K562 (cell line): ENCODE measurements around the gene POLD1. TPM values are rescaled to one million over a fixed set of nuclear protein-coding genes. Genes with fewer than 3 reads are reported as not detected.

Source experiments
- BACH1 ChIP-seq: fragments of 200-800 bp; sonication (Bioruptor generic); IDR thresholded peaks from 2 replicates; pipeline ENCODE4 v1.6.1; 2016; ENCODE audit warnings: missing genetic modification characterization, missing compliant biosample characterization
- BMI1 ChIP-seq: fragments of 150-350 bp; IDR thresholded peaks from 2 replicates; pipeline ENCODE4 v1.6.1; 2014; ENCODE audit warnings: low read length
- CHCHD3 ChIP-seq: fragments of 250-450 bp; sonication (Bioruptor Pico); IDR thresholded peaks from 2 replicates; pipeline ENCODE4 v2.1.2; 2022; ENCODE audit warnings: mild to moderate bottlenecking
- ETV5 ChIP-seq: sonication (generic); formaldehyde crosslinking; IDR thresholded peaks from 2 replicates; pipeline ENCODE4 v1.4.0; 2020; ENCODE audit warnings: low read depth, mild to moderate bottlenecking, missing genetic modification reagents
- FOXA3 ChIP-seq, 2 experiments: fragments of 450-650 bp in 1 of 2; sonication (generic) in 1 of 2; formaldehyde crosslinking; IDR thresholded peaks in 1 of 2; conservative IDR thresholded peaks in 1 of 2; 2 replicates each; pipeline versions ENCODE4 v1.4.0 to v1.8.0; 2020 to 2022; ENCODE audit warnings: mild to moderate bottlenecking in 2 of 2, missing genetic modification reagents in 1 of 2
- FOXM1 ChIP-seq, 2 experiments: fragments of 450-650 bp in 1 of 2; sonication (generic) in 1 of 2; formaldehyde crosslinking in 1 of 2; IDR thresholded peaks; 2 replicates each; pipeline versions ENCODE4 v1.6.1 to v1.9.0; 2017 to 2022; ENCODE audit warnings: low read depth in 2 of 2, mild to moderate bottlenecking in 2 of 2, missing genetic modification reagents in 1 of 2, moderate library complexity in 1 of 2
- GATAD2B ChIP-seq: fragments of 450-650 bp; IDR thresholded peaks from 2 replicates; pipeline ENCODE4 v1.6.1; 2017; ENCODE audit warnings: mild to moderate bottlenecking, borderline replicate concordance
- HIVEP1 ChIP-seq: fragments of 250-450 bp; sonication (Bioruptor Pico); IDR thresholded peaks from 2 replicates; pipeline ENCODE4 v1.4.0; 2020; ENCODE audit warnings: mild to moderate bottlenecking
- KAT7 ChIP-seq: sonication (generic); formaldehyde crosslinking; IDR thresholded peaks from 2 replicates; pipeline ENCODE4 v1.8.0; 2022; ENCODE audit warnings: missing genetic modification reagents, mild to moderate bottlenecking, borderline replicate concordance
- KDM1A ChIP-seq, 2 experiments: fragments of 450-650 bp; IDR thresholded peaks; 2 replicates each; pipeline ENCODE4 v1.6.1; 2016; ENCODE audit warnings: mild to moderate bottlenecking in 2 of 2
- KLF13 ChIP-seq: fragments of 450-650 bp; IDR thresholded peaks from 2 replicates; pipeline ENCODE4 v1.6.1; 2016; ENCODE audit warnings: missing genetic modification characterization, low read depth, mild to moderate bottlenecking, missing compliant biosample characterization, moderate library complexity, borderline replicate concordance
- MYBL2 ChIP-seq, 2 experiments: fragments of 450-650 bp in 1 of 2; sonication (generic) in 1 of 2; formaldehyde crosslinking in 1 of 2; IDR thresholded peaks; 2 replicates each; pipeline versions ENCODE4 v1.6.1 to v1.8.1; 2017 to 2022; ENCODE audit warnings: borderline replicate concordance in 1 of 2, inconsistent platforms in 1 of 2, low read depth in 1 of 2, mild to moderate bottlenecking in 1 of 2, missing genetic modification reagents in 1 of 2, moderate library complexity in 1 of 2
- NFXL1 ChIP-seq: fragments of 450-650 bp; formaldehyde crosslinking; IDR thresholded peaks from 2 replicates; pipeline ENCODE4 v1.4.0; 2021; ENCODE audit warnings: mild to moderate bottlenecking
- SAFB ChIP-seq: fragments of 200-400 bp; formaldehyde crosslinking; IDR thresholded peaks from 2 replicates; pipeline ENCODE4 v1.6.1; 2017; ENCODE audit warnings: low read depth, low read length, borderline replicate concordance
- ZNF696 ChIP-seq: fragments of 250-450 bp; sonication (Bioruptor Pico); conservative IDR thresholded peaks from 2 replicates; pipeline ENCODE4 v1.4.0; 2020; ENCODE audit warnings: mild to moderate bottlenecking, moderate library complexity
- polyA plus RNA-seq, 8 experiments: library from polyadenylated mRNA; depleted of rRNA in 4 of 8; stranded (reverse) in 5 of 8; unstranded in 3 of 8; fragments of >200 nt; fragmentation: Nextera tagmentation in 2 of 8; fragmentation: Illumina TruSeq in 1 of 8; extraction: Ambion mirVana in 2 of 8; extraction: Trizol in 1 of 8; gene quantifications; 2 replicates each; pipeline versions ENCODE4 v1.2.1 to v1.2.3, GENCODE V29; 2011 to 2014; ENCODE audit warnings: inconsistent platforms in 1 of 8, missing spikeins in 1 of 8
- total RNA-seq, 7 experiments: library from RNA; depleted of rRNA in 6 of 7; stranded (reverse); fragments of >200 nt in 6 of 7; fragmentation: Illumina TruSeq in 2 of 7; extraction: Trizol in 2 of 7; gene quantifications; 2 replicates each; pipeline versions ENCODE4 v1.2.1 to v1.2.3, GENCODE V29; 2011 to 2021; ENCODE audit warnings: low replicate concordance in 1 of 7
- TF ChIP-seq, protein P1 (sequence below), 2 experiments: fragments of 450-650 bp; formaldehyde crosslinking in 1 of 2; IDR thresholded peaks; 2 replicates each; pipeline versions ENCODE4 v1.4.0 to v1.6.1; 2014 to 2020; ENCODE audit warnings: mild to moderate bottlenecking in 2 of 2, borderline replicate concordance in 1 of 2, low read depth in 1 of 2
- TF ChIP-seq, protein P2 (sequence below): IDR thresholded peaks from 3 replicates; pipeline ENCODE4 v1.6.1; 2011; ENCODE audit warnings: borderline replicate concordance, mild to moderate bottlenecking; ENCODE audit not compliant: insufficient read length, insufficient read depth

The POLD1 gene
- total and polyA plus RNA-seq, 9 of the 15 experiments (the other 6 are each of a cell fraction or from before 2014, with no cell fraction given): 1.3 to 312 (median 47.8) TPM

DNA sequence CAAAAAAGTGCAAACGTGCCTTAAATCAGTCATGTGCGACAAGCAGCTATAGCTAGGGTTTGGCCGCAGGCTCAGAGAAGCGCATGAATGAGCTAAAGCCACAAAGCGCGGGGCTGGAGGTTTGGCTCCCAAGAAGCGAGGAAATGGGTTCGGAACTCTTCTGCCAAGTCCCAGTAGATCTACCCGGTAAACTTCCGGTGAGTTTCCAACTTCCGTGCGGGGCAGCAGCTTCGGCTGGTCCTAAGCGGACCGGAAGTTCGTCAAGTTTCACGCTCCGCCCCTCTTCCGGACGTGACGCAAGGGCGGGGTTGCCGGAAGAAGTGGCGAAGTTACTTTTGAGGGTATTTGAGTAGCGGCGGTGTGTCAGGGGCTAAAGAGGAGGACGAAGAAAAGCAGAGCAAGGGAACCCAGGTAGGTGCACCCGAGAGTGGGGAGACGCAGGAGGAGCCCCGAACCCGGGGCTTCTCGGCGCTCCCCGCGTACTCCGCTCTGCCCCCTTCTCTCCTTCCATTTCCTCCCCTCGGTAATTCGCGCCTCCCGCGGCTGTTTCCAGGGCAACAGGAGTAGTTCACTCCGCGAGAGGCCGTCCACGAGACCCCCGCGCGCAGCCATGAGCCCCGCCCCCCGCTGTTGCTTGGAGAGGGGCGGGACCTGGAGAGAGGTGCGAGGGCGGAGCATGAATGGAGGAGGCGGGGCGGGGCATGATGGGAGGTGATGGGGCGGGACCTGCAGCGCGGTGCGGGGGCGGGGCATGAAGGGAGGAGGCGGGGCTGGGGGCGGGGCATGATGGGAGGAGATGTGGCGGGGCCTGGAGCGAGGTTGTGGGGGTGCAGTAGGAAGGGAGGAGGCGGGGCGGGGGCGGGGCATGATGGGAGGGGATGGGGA is 7.7 kb upstream of the POLD1 start, which contains the start of gene NR1H2 (continued):
- no peak for TF ChIP-seq BACH1 (tag)
- TF ChIP-seq HIVEP1 (CRISPR knock-in tag): no peak; the same call in 1 of the 2 replicates
- no peak for TF ChIP-seq ZNF696 (CRISPR knock-in tag)
- peak; percentile 96 for TF ChIP-seq ETV5 (CRISPR knock-in tag)
- TF ChIP-seq KLF13: peak; percentile 49
- no peak for TF ChIP-seq CHCHD3 (CRISPR knock-in tag)
- TF ChIP-seq, protein P1, sequence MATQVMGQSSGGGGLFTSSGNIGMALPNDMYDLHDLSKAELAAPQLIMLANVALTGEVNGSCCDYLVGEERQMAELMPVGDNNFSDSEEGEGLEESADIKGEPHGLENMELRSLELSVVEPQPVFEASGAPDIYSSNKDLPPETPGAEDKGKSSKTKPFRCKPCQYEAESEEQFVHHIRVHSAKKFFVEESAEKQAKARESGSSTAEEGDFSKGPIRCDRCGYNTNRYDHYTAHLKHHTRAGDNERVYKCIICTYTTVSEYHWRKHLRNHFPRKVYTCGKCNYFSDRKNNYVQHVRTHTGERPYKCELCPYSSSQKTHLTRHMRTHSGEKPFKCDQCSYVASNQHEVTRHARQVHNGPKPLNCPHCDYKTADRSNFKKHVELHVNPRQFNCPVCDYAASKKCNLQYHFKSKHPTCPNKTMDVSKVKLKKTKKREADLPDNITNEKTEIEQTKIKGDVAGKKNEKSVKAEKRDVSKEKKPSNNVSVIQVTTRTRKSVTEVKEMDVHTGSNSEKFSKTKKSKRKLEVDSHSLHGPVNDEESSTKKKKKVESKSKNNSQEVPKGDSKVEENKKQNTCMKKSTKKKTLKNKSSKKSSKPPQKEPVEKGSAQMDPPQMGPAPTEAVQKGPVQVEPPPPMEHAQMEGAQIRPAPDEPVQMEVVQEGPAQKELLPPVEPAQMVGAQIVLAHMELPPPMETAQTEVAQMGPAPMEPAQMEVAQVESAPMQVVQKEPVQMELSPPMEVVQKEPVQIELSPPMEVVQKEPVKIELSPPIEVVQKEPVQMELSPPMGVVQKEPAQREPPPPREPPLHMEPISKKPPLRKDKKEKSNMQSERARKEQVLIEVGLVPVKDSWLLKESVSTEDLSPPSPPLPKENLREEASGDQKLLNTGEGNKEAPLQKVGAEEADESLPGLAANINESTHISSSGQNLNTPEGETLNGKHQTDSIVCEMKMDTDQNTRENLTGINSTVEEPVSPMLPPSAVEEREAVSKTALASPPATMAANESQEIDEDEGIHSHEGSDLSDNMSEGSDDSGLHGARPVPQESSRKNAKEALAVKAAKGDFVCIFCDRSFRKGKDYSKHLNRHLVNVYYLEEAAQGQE (IDR thresholded peaks at IDR 0.05; ENCODE audit: borderline replicate concordance): no peak
- TF ChIP-seq, protein P1 (CRISPR knock-in tag; IDR thresholded peaks at IDR 0.05; ENCODE audit: low read depth): peak; percentile 86
- TF ChIP-seq GATAD2B: no peak
- no peak for TF ChIP-seq BMI1
- no peak for TF ChIP-seq MYBL2 (IDR thresholded peaks at IDR 0.05; ENCODE audit: low read depth)
- TF ChIP-seq MYBL2 (CRISPR knock-in tag; IDR thresholded peaks at IDR 0.05; ENCODE audit: borderline replicate concordance): no peak
- TF ChIP-seq, protein P2, sequence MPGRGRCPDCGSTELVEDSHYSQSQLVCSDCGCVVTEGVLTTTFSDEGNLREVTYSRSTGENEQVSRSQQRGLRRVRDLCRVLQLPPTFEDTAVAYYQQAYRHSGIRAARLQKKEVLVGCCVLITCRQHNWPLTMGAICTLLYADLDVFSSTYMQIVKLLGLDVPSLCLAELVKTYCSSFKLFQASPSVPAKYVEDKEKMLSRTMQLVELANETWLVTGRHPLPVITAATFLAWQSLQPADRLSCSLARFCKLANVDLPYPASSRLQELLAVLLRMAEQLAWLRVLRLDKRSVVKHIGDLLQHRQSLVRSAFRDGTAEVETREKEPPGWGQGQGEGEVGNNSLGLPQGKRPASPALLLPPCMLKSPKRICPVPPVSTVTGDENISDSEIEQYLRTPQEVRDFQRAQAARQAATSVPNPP: no peak
- no peak; a peak in 1 of 4 replicates for TF ChIP-seq FOXA3 (CRISPR knock-in tag; conservative IDR thresholded peaks at IDR 0.05 in 1 of 2, IDR thresholded peaks at IDR 0.05 in 1 of 2)
- 0 out of 2 replicates have a peak, but pooled peaks have one; percentile 27 for TF ChIP-seq SAFB
- no peak for TF ChIP-seq FOXM1 (IDR thresholded peaks at IDR 0.05; ENCODE audit: low read depth)
- TF ChIP-seq FOXM1 (CRISPR knock-in tag; IDR thresholded peaks at IDR 0.05; ENCODE audit: low read depth): no peak
- peak; percentile 45; the same call in 1 of the 2 replicates for TF ChIP-seq KAT7
- TF ChIP-seq NFXL1 (CRISPR knock-in tag): no peak
- no peak for TF ChIP-seq KDM1A (IDR thresholded peaks at IDR 0.05)
